Coronary artery (tissue), 2 donors: ENCODE measurements around the gene ZBTB6.

Experiments
- DNase-seq: peaks from one replicate; pipeline ENCODE4 v3.0.0-alpha.2; 2017; ENCODE audit warnings: low spot score
- H3K27ac ChIP-seq, 2 donors: fragments of 200-600 bp; sonication (generic); one replicate each; pipeline ENCODE4 v1.5.1; 2016 to 2019
- H3K4me3 ChIP-seq: fragments of 200-600 bp; sonication (generic); 2 replicates; pipeline ENCODE4 v1.5.1; 2016; ENCODE audit warnings: mild to moderate bottlenecking, moderate library complexity
- CTCF ChIP-seq: fragments of 200-600 bp; sonication (generic); IDR thresholded peaks from one replicate; pipeline ENCODE4 v1.5.1; 2019; ENCODE audit warnings: antibody characterized with exemption

Gene ZBTB6, protein sequence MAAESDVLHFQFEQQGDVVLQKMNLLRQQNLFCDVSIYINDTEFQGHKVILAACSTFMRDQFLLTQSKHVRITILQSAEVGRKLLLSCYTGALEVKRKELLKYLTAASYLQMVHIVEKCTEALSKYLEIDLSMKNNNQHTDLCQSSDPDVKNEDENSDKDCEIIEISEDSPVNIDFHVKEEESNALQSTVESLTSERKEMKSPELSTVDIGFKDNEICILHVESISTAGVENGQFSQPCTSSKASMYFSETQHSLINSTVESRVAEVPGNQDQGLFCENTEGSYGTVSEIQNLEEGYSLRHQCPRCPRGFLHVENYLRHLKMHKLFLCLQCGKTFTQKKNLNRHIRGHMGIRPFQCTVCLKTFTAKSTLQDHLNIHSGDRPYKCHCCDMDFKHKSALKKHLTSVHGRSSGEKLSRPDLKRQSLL

GRCh38 chr9:122912964-122913673, at the start of gene ZBTB6:
Gene ZBTB6, minus strand, starts transcription at chr9:122913323. Its CDS starts 1,251 bp downstream, at chr9:122912072.
- H3K27ac ChIP-seq: peak within 1 kb of the TSS; percentile 84 to 86
- H3K4me3 ChIP-seq: peak within 1 kb of the TSS; percentile 84
- peak; percentile 82 for DNase-seq
- no peak for TF ChIP-seq CTCF

- no peak overlapping the region for H3K4me3 ChIP-seq
- no peak for TF ChIP-seq CTCF
- no peak for DNase-seq
- H3K27ac ChIP-seq: no peak overlapping the region
These were observed 48.0 kb upstream of the ZBTB6 start for GRCh38 chr9:122961139-122961538.

DNA sequence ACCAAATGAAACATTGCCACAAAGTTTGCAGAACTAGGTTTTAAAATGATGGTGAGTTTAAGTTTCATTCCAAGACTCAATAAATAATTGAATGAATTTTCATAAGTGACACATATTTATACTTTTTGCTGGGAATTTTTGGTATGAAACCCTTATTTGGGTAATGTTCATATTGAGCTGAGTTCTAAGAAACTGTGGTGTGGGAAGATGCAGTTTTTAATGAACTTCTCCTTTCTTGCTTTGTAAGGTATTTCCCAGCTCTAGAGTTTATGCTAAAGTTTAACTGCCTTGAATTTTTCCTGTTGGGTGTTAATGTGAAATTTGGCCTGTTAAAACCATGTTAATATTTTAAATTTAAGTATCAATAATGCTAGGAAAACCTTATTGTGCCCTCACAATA, 42.8 kb upstream of the ZBTB6 start:
- no peak for TF ChIP-seq CTCF
- DNase-seq: no peak
- no peak overlapping the region for H3K4me3 ChIP-seq
- H3K27ac ChIP-seq: no peak overlapping the region

- H3K4me3 ChIP-seq: no peak overlapping the region
- TF ChIP-seq CTCF: no peak
- H3K27ac ChIP-seq: no peak overlapping the region
- no peak for DNase-seq
These were observed 41.1 kb upstream of the ZBTB6 start for GRCh38 chr9:122954253-122954691.

- TF ChIP-seq CTCF: no peak
- Histone ChIP-seq H3K27ac (no peak overlapping the region), H3K4me3 (no peak overlapping the region)
- no peak for DNase-seq
These were observed 37.9 kb upstream of the ZBTB6 start for GRCh38 chr9:122951056-122951455.

GRCh38 chr9:122950263-122950662, 37.1 kb upstream of the ZBTB6 start:
- Histone ChIP-seq H3K27ac (no peak overlapping the region), H3K4me3 (no peak overlapping the region)
- DNase-seq: no peak
- TF ChIP-seq CTCF: no peak

DNA sequence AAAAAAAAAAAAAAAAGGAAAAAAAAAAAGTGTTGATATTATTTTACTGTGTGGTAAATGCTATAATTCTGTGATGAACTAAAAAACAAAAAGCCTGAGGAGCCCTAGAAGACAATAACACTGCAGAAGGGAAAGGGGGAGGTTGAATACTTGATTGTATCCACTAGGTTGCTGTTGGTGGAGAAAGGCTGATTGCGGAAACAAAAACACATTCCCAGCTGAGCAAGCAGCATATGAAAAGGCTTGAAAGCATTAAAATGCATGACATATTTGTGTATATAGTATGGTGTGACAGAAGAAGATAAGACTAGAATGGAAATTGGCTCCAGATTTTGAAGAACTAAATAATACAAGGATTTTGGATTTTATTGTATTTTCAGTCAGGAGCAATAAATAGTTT, 36.6 kb upstream of the ZBTB6 start:
- TF ChIP-seq CTCF: no peak
- no peak for DNase-seq
- Histone ChIP-seq H3K27ac (no peak overlapping the region), H3K4me3 (no peak overlapping the region)
